Suppressor macrophage treated with lipopolysaccharide for 4 hours (primary cell): ENCODE measurements around the gene MIOS.
"Not testable (repeated sequence)": the region's sequence is repeated elsewhere in the genome, so short reads cannot be mapped to it uniquely, and the experiment has no call there.

ENCODE experiments used
- DNase-seq: peaks from one replicate; pipeline ENCODE4 v3.0.0-alpha.2; 2020

Gene MIOS

GRCh38 chr7:7651479-7651878 is 84.8 kb downstream of the MIOS start:
- no peak for DNase-seq

- no peak for DNase-seq
Observed at GRCh38 chr7:7652798-7653540, 86.3 kb downstream of the MIOS start.

DNA sequence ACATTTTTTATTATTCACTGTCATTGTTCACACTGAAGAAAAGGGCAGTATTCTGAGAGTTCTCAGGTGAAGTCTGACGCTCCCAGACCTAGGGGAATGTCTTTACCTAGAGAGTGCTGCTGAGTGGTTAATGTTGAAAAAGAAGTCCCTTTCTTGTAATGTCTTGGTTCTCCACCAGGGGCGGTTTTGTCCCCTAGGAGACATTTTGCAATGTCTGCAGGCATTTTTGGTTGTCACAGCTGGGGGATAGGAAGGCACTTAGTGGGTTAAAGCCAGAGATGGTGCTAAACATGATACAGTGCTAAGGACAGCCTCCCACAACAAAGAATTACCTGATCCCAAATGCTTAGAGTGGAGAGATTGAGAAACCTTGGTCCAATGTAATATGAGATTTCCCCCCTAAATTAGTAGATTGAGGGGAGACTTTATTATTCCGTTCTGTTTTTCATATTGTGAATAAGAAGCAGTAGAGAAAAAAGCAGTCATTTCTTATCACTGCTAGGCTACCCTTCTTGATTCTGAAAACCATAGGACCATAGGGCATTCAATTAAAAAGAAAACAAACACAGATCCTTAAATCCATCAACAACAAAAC is 87.0 kb downstream of the MIOS start:
- peak; percentile 27 for DNase-seq

- DNase-seq: no peak
Observed at GRCh38 chr7:7654964-7655715, 88.5 kb downstream of the MIOS start.

GRCh38 chr7:7656459-7656858 is 89.8 kb downstream of the MIOS start:
- DNase-seq: not testable (repeated sequence)
